Measurements from ENCODE around the gene TSPAN9. TPM values are rescaled to one million over a fixed set of nuclear protein-coding genes. Genes with fewer than 3 reads are reported as not detected.

TSPAN9 gene
- total RNA-seq, 1 donor from 2014 or later: 40.9 TPM

DNA sequence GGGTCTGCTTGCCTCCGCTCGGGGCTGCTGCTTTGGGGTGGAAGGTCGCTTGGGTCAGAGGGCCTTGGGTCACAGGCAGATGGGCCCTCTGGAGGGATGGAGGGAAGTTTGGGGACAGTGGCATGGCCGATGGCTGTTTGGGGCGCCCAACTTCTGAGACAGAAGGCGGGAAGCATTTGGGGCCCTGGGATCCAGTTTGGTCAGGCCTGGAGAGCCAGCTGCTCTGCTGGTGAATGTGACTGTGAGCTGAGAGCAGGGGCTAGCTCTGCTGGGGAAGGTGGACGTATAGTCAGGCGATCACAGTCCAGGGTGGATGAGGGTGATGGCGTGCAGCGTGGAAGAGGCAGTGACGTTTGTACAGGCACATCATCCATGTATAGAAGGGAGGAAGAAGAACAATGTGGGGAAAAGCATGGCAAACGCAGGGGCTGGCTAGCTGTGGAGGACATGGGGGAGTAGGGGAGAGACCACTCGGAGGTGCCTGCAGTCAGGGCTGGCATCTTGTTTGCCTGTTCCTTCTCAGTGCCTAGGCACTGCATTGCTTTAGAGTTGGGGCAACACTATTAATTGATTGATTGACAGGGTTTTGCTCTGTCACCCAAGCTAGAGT, 57.5 kb downstream of the TSPAN9 start:
- H3K9me3 Mint-ChIP-seq (ENCODE audit: unreplicated experiment): no peaks in the 10 kb centered on the region
- H3K4me3 ChIP-seq (ENCODE audit: insufficient read depth, low read depth, low read length): no peak overlapping the region
- DNase-seq (ENCODE audit: low read depth) (no peak), FAIRE-seq (no peak)
- no peak overlapping the region for H3K4me2 ChIP-seq (ENCODE audit: low read length)
- no peaks in the 10 kb centered on the region for H3K9me3 ChIP-seq (ENCODE audit: insufficient read depth, low read depth, low read length)
- peaks cover 26% of the 10 kb centered on the region for H3K4me1 ChIP-seq (ENCODE audit: insufficient read depth, low read length)
- H3K9ac ChIP-seq (ENCODE audit: low read length): no peak overlapping the region
- H3K79me2 ChIP-seq (ENCODE audit: insufficient read depth, low read length): peaks cover 28% of the 10 kb centered on the region
- H2AFZ ChIP-seq (ENCODE audit: low read depth, low read length): no peak overlapping the region
- no peak overlapping the region for H3K27ac Mint-ChIP-seq (ENCODE audit: unreplicated experiment)
- H3K4me1 Mint-ChIP-seq (ENCODE audit: low read depth, unreplicated experiment): peaks cover 17% of the 10 kb centered on the region
- peaks cover 7% of the 10 kb centered on the region for H3K27me3 ChIP-seq (ENCODE audit: insufficient read depth, low read length)
- no peak overlapping the region for H3K27ac ChIP-seq (ENCODE audit: low read depth, low read length)
- H4K20me1 ChIP-seq (ENCODE audit: insufficient read depth, low read length): peaks cover 82% of the 10 kb centered on the region
- H3K36me3 Mint-ChIP-seq (ENCODE audit: low read depth, unreplicated experiment): peaks cover 1% of the 10 kb centered on the region
- TF ChIP-seq EZH2 (IDR thresholded peaks at IDR 0.05; ENCODE audit: insufficient read depth, low read length): no peak
- TF ChIP-seq, protein P1, sequence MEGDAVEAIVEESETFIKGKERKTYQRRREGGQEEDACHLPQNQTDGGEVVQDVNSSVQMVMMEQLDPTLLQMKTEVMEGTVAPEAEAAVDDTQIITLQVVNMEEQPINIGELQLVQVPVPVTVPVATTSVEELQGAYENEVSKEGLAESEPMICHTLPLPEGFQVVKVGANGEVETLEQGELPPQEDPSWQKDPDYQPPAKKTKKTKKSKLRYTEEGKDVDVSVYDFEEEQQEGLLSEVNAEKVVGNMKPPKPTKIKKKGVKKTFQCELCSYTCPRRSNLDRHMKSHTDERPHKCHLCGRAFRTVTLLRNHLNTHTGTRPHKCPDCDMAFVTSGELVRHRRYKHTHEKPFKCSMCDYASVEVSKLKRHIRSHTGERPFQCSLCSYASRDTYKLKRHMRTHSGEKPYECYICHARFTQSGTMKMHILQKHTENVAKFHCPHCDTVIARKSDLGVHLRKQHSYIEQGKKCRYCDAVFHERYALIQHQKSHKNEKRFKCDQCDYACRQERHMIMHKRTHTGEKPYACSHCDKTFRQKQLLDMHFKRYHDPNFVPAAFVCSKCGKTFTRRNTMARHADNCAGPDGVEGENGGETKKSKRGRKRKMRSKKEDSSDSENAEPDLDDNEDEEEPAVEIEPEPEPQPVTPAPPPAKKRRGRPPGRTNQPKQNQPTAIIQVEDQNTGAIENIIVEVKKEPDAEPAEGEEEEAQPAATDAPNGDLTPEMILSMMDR (IDR thresholded peaks at IDR 0.05; ENCODE audit: insufficient read depth, low read depth, low read length): no peak
- H3K4me3 Mint-ChIP-seq (ENCODE audit: unreplicated experiment): no peak overlapping the region
- H3K36me3 ChIP-seq (ENCODE audit: insufficient read depth, low read length): no peaks in the 10 kb centered on the region
- peaks cover 16% of the 10 kb centered on the region for H3K27me3 Mint-ChIP-seq (ENCODE audit: low read depth, unreplicated experiment)

DNA sequence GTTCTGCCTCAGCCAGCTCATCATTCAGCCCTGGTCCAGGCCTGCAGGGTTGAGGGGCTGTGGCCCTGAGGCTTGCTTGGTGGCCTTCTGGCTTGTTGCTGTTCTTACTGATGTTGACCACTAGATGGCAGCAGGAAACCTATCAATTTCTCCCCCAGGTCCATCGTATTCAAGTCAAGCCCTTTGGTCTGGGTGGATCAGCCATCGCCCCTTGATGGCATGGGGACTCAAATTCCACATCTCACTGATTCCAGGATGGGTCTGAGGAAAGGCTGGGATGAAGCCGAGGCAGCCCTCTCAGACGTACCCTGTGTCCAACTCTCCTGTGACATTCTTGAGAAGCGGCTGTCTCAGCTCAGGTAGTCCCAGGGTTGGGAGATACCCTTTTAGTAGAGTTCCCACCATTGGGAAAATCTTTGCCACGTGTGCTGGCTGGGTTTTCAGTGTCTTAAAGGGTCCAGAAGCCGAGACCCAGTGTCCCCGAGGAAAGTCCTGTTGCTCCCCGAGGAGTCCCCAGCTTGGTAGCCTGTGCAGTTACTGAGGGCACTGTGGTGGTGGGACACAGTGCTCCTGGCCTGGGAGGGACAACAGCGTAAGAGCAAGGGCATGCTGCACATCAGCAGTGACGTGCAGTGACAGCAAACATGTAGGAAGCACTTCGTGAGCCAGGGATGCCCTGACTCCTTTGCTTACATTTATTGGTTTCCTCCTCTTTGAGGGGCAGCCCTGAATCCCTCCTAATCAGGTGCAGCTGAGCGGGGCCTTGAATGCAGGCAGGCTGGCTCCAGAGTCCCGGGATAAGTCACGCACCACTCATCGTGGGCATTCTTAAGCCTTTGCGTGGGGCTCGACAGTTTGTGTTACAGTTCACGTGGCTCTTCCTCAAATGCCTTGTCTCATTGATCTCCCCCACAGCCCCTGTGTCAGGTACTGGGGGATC, 58.6 kb downstream of the TSPAN9 start:
- Histone ChIP-seq H2AFZ (ENCODE audit: low read depth, low read length) (no peak overlapping the region), H3K27ac (ENCODE audit: low read depth, low read length) (no peak overlapping the region), H4K20me1 (ENCODE audit: insufficient read depth, low read length) (peaks cover 82% of the 10 kb centered on the region), H3K36me3 (ENCODE audit: insufficient read depth, low read length) (no peaks in the 10 kb centered on the region), H3K4me1 (ENCODE audit: insufficient read depth, low read length) (peaks cover 19% of the 10 kb centered on the region), H3K4me3 (ENCODE audit: insufficient read depth, low read depth, low read length) (no peak overlapping the region), H3K4me2 (ENCODE audit: low read length) (no peak overlapping the region), H3K9me3 (ENCODE audit: insufficient read depth, low read depth, low read length) (no peaks in the 10 kb centered on the region), H3K27me3 (ENCODE audit: insufficient read depth, low read length) (peaks cover 5% of the 10 kb centered on the region), H3K9ac (ENCODE audit: low read length) (no peak overlapping the region), H3K79me2 (ENCODE audit: insufficient read depth, low read length) (peaks cover 33% of the 10 kb centered on the region)
- Mint-ChIP-seq H3K4me1 (ENCODE audit: low read depth, unreplicated experiment) (peaks cover 17% of the 10 kb centered on the region), H3K27ac (ENCODE audit: unreplicated experiment) (no peak overlapping the region), H3K9me3 (ENCODE audit: unreplicated experiment) (no peaks in the 10 kb centered on the region), H3K27me3 (ENCODE audit: low read depth, unreplicated experiment) (peaks cover 21% of the 10 kb centered on the region), H3K4me3 (ENCODE audit: unreplicated experiment) (no peak overlapping the region), H3K36me3 (ENCODE audit: low read depth, unreplicated experiment) (peaks cover 1% of the 10 kb centered on the region)
- DNase-seq (ENCODE audit: low read depth) (peak; percentile 46), FAIRE-seq (peak; percentile 80)
- TF ChIP-seq, protein P1 (IDR thresholded peaks at IDR 0.05; ENCODE audit: insufficient read depth, low read depth, low read length): peak; percentile 73
- no peak for TF ChIP-seq EZH2 (IDR thresholded peaks at IDR 0.05; ENCODE audit: insufficient read depth, low read length)
